NB4 (cell line): ENCODE results near the gene ROBO3.

Experiments
- DNase-seq: peaks from one replicate; pipeline ENCODE4 v3.0.0; 2010; ENCODE audit warnings: low read depth
- H3K4me3 ChIP-seq: one replicate; pipeline ENCODE4 v1.5.1; 2011; ENCODE audit warnings: mild to moderate bottlenecking, low read depth, low read length, moderate library complexity
- CTCF ChIP-seq: IDR thresholded peaks from one replicate; pipeline ENCODE4 v1.5.1; 2012; ENCODE audit warnings: low read depth, low read length
- MYC ChIP-seq: IDR thresholded peaks from 2 replicates; pipeline ENCODE4 v1.6.1; 2011; ENCODE audit warnings: low read depth, low read length
- POLR2A ChIP-seq: IDR thresholded peaks from 2 replicates; pipeline ENCODE4 v1.6.1; 2011; ENCODE audit warnings: mild to moderate bottlenecking; ENCODE audit not compliant: insufficient read length; ENCODE audit errors: extremely low read depth
- TF ChIP-seq, protein P1 (sequence below): IDR thresholded peaks from 2 replicates; pipeline ENCODE4 v1.6.1; 2011; ENCODE audit warnings: low read depth, low read length

The ROBO3 gene

DNA sequence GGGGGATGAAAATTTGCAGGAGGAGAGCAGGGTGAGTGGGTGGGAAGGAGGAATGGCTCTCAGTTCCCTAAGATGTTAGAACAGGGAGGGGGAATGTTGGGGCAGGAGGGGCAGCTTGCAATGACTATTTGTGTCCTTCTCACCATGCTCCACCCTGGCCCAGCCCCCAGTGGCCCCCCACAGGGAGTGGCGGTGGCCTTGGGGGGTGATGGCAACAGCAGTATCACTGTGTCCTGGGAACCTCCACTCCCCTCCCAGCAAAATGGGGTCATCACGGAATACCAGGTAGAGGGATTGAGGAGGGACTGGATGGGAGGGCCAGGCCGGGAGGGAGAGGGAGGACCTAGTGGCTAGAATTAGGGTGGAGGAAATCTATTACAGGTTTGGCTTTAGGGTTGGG lies 10.2 kb downstream of the ROBO3 start:
- no peak for DNase-seq
- no peak overlapping the region for H3K4me3 ChIP-seq

DNA sequence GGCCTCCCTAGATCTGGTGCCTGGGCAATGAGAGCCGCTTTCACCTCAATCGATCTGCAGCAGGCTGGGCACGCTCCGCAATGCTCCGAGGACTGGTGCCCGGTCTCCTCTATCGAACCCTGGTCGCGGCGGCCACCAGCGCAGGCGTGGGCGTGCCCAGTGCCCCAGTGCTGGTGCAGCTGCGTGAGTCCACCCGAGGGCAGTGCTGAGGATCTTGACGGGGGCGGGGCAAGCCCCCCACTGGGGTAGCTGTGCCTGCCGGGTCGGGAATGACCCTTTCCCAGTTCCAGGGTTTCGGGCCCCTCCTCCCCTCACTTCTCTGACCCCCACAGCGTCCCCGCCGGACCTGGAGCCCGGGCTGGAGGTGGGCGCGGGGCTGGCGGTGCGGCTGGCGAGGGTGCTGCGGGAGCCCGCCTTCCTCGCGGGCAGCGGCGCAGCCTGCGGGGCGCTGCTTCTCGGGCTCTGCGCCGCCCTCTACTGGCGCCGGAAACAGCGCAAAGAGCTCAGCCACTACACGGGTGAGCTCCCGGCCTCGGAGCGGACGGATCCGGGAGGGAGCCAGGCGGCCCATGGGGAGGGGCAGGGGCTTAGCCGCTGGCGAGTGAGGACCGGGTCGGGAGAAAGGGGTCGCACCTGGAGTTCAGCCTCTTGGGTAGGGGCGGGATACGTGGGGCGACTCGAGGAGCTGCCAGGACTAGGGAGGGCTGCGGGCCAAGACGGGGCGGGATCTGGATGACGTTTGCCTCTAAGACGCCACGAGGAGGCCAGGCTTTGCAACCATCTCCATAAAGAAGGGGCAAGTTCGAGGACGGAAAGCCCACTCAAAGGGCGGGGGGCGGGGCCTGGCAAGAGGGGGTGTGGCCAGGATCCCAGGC lies 10.9 kb downstream of the ROBO3 start:
- peak; percentile 72 for DNase-seq
- H3K4me3 ChIP-seq = peak overlapping the region; percentile 21
- TF ChIP-seq, protein P1, sequence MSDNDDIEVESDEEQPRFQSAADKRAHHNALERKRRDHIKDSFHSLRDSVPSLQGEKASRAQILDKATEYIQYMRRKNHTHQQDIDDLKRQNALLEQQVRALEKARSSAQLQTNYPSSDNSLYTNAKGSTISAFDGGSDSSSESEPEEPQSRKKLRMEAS = no peak
- TF ChIP-seq CTCF (peak; percentile 69), MYC (no peak), POLR2A (no peak)

More for the DNA sequence above, 10.2 kb downstream of the ROBO3 start:
- TF ChIP-seq POLR2A = no peak
- TF ChIP-seq MYC = no peak
- no peak for TF ChIP-seq CTCF
- TF ChIP-seq, protein P1 = no peak

GRCh38 chr11:124876818-124877630 lies 11.8 kb downstream of the ROBO3 start:
- no peak for DNase-seq
- H3K4me3 ChIP-seq = no peak overlapping the region
- TF ChIP-seq MYC = no peak
- TF ChIP-seq, protein P1 = no peak
- TF ChIP-seq CTCF = no peak
- TF ChIP-seq POLR2A = no peak

DNA sequence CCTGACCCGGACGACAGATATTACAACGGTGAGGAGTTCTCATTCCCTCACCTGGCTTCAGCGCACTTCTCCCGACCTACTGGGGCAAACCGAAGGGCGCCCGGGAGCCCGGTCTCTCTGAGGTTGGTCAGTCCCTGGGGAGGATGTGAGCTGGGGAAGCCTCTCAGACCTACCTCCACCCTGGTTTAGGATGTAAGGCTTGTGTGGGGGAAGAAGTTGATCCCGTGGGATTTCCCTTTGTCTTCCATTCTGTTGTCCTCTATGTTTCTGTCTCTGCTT lies 12.3 kb downstream of the ROBO3 start:
- DNase-seq = no peak
- no peak overlapping the region for H3K4me3 ChIP-seq
- TF ChIP-seq MYC (no peak), POLR2A (no peak), CTCF (no peak)
- TF ChIP-seq, protein P1 = no peak

DNA sequence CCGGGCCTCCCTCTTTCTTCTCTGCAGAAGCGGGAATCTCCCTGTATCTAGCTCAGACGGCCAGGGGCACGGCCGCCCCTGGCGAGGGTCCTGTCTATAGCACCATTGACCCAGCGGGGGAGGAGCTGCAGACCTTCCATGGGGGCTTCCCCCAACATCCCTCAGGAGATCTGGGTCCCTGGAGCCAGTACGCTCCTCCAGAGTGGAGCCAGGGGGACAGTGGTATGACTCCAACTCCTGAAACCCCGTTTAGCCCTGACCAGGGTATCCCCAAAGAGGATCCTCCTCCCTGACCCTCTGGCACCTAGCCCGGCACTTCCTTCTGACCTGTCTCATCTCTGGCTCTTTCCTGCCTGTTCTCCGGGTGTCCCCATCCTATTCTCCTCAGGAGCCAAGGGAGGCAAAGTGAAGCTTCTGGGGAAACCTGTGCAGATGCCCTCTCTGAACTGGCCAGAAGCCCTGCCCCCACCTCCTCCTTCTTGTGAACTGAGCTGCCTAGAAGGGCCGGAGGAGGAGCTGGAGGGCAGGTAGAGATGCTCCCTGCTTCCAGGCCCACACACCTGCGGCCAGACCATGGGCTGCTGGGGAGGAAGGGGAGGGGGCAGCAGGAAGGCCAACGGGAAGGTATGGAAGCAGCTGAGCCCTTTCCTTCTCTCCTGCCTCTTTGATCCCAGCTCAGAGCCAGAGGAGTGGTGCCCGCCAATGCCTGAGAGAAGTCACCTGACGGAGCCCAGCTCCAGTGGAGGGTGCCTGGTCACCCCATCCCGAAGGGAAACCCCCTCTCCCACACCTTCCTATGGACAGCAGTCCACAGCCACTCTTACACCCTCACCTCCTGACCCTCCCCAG lies 12.9 kb downstream of the ROBO3 start:
- no peak overlapping the region for H3K4me3 ChIP-seq
- DNase-seq = no peak
- no peak for TF ChIP-seq MYC
- TF ChIP-seq, protein P1 = no peak
- no peak for TF ChIP-seq CTCF
- TF ChIP-seq POLR2A = no peak
